MCF 10A (cell line): ENCODE results near the gene TAF5. TPM values are rescaled to one million over a fixed set of nuclear protein-coding genes. Genes with fewer than 3 reads are reported as not detected.

ENCODE experiments used
- BruUV-seq: library from RNA; stranded (reverse); fragments of 400-500 nt; replicated peaks from 2 replicates; lab custom pipeline; 2021; lab: Mats Ljungman, UMichigan
- CTCF ChIA-PET: fragments of 300-600 bp; sonication (Branson Sonifier 250); formaldehyde crosslinking; extraction: SDS; loops from one replicate; lab custom pipeline; 2021; ENCODE audit warnings: antibody characterized with exemption, inconsistent platforms; lab: Yijun Ruan, JAX
- POLR2A ChIA-PET: fragments of 300-600, 350-650 bp; sonication (Branson Sonifier 250); formaldehyde crosslinking; extraction: SDS; loops from one replicate; lab custom pipeline; 2020; ENCODE audit warnings: antibody characterized with exemption, inconsistent platforms; lab: Yijun Ruan, JAX
- DNase-seq: peaks from one replicate; pipeline ENCODE4 v3.0.0-alpha.2; 2018; ENCODE audit not compliant: unreplicated experiment
- H3K27ac Mint-ChIP-seq: one replicate; pipeline ENCODE4 v1.8.0; 2022; ENCODE audit warnings: mild to moderate bottlenecking, low read depth, mixed read lengths; ENCODE audit not compliant: unreplicated experiment
- H3K27me3 Mint-ChIP-seq: one replicate; pipeline ENCODE4 v1.8.0; 2022; ENCODE audit warnings: mixed read lengths; ENCODE audit not compliant: insufficient read depth, unreplicated experiment
- H3K36me3 Mint-ChIP-seq: one replicate; pipeline ENCODE4 v1.8.0; 2022; ENCODE audit warnings: mild to moderate bottlenecking, moderate library complexity, mixed read lengths; ENCODE audit not compliant: insufficient read depth, unreplicated experiment
- H3K4me1 Mint-ChIP-seq: one replicate; pipeline ENCODE4 v1.8.0; 2022; ENCODE audit warnings: mixed read lengths; ENCODE audit not compliant: insufficient read depth, unreplicated experiment
- H3K4me3 Mint-ChIP-seq: one replicate; pipeline ENCODE4 v1.8.0; 2022; ENCODE audit warnings: mild to moderate bottlenecking, moderate library complexity, mixed read lengths; ENCODE audit not compliant: unreplicated experiment
- H3K9me3 Mint-ChIP-seq: one replicate; pipeline ENCODE4 v1.8.0; 2022; ENCODE audit warnings: mixed read lengths; ENCODE audit not compliant: unreplicated experiment
- CTCF ChIP-seq: fragments of 200-600 bp; IDR thresholded peaks from one replicate; pipeline ENCODE4 v1.8.0; 2022; ENCODE audit warnings: antibody characterized with exemption, mild to moderate bottlenecking; ENCODE audit not compliant: unreplicated experiment
- intact Hi-C: fragments of 100-400 bp; cut with micrococcal nuclease; formaldehyde crosslinking; loops from 2 replicates; pipeline ENCODE4 v1.14.1; 2022
- microRNA-seq: library from miRNA; unstranded; fragments of <30 nt; microRNA quantifications from one replicate; pipeline ENCODE4 v1.2.0, GENCODE V29; 2022
- total RNA-seq: library from RNA; stranded (reverse); gene quantifications from 2 replicates; pipeline ENCODE4 v1.2.3, GENCODE V29; 2022

The TAF5 gene
- total RNA-seq, 1 experiment from 2014 or later, result 3.1 TPM

GRCh38 chr10:103428989-103429643 is 61.3 kb downstream of the TAF5 start:
- POLR2A ChIA-PET, result no interaction called here

GRCh38 chr10:103429647-103430046 is 61.9 kb downstream of the TAF5 start:
- ChIA-PET POLR2A (no interaction called here), CTCF (no interaction called here)
- no peak overlapping the region for H3K27ac Mint-ChIP-seq

More at GRCh38 chr10:103428989-103429643, 61.3 kb downstream of the TAF5 start:
- TF ChIP-seq CTCF, result no peak
- no TSS peak for BruUV-seq
- Mint-ChIP-seq H3K27ac (peak overlapping the region; percentile 33), H3K4me3 (no peak overlapping the region), H3K9me3 (no peaks in the 10 kb centered on the region), H3K4me1 (no peaks in the 10 kb centered on the region), H3K36me3 (peaks cover 99% of the 10 kb centered on the region), H3K27me3 (no peaks in the 10 kb centered on the region)
- no peak for DNase-seq
- intact Hi-C loops, result no loop called here
- CTCF ChIA-PET, result no interaction called here

GRCh38 chr10:103431902-103432301 is 64.1 kb downstream of the TAF5 start:
- H3K36me3 Mint-ChIP-seq, result peaks cover 98% of the 10 kb centered on the region
- intact Hi-C loops, result no loop called here
- TF ChIP-seq CTCF, result no peak
- DNase-seq, result no peak
- H3K9me3 Mint-ChIP-seq, result no peaks in the 10 kb centered on the region
- H3K27me3 Mint-ChIP-seq, result no peaks in the 10 kb centered on the region
- ChIA-PET POLR2A (no interaction called here), CTCF (interaction anchor here (0.8 to 2.1 kb wide), 3 partner anchors 13 to 54 kb away, joined by 3 to 8 read pairs (median 5); no protein-coding TSS in a partner anchor)
- no peak overlapping the region for H3K4me3 Mint-ChIP-seq
- no peaks in the 10 kb centered on the region for H3K4me1 Mint-ChIP-seq
- no peak overlapping the region for H3K27ac Mint-ChIP-seq
- BruUV-seq, result no TSS peak

More at GRCh38 chr10:103429647-103430046, 61.9 kb downstream of the TAF5 start:
- no peak for TF ChIP-seq CTCF
- Mint-ChIP-seq H3K9me3 (no peaks in the 10 kb centered on the region), H3K36me3 (peaks cover 98% of the 10 kb centered on the region), H3K4me1 (no peaks in the 10 kb centered on the region), H3K27me3 (no peaks in the 10 kb centered on the region), H3K4me3 (no peak overlapping the region)
- BruUV-seq, result no TSS peak
- intact Hi-C loops, result no loop called here
- DNase-seq, result no peak

- peaks cover 98% of the 10 kb centered on the region for H3K36me3 Mint-ChIP-seq
- no peaks in the 10 kb centered on the region for H3K9me3 Mint-ChIP-seq
- no peak for DNase-seq
- ChIA-PET POLR2A (interaction anchor here (0.6 to 1.3 kb wide), 4 partner anchors 8 to 59 kb away, joined by 3 read pairs; partner anchors contain the start of genes ATP5MK and PDCD11), CTCF (interaction anchor here (0.8 to 2.1 kb wide), 2 partner anchors 17 to 252 kb away, joined by 3 to 8 read pairs; no protein-coding TSS in a partner anchor)
- H3K4me1 Mint-ChIP-seq, result no peaks in the 10 kb centered on the region
- H3K27ac Mint-ChIP-seq, result no peak overlapping the region
- BruUV-seq, result no TSS peak
- TF ChIP-seq CTCF, result no peak
- H3K27me3 Mint-ChIP-seq, result no peaks in the 10 kb centered on the region
- intact Hi-C loops, result no loop called here
- no peak overlapping the region for H3K4me3 Mint-ChIP-seq
These were observed 66.1 kb downstream of the TAF5 start for GRCh38 chr10:103433858-103434257.

Small RNA genes lying within 50 kb of the gene (microRNA-seq; reads per million reads assigned to microRNA genes)
- 3,809 reads per million, percentile 93 among the genes with 10 or more reads in this experiment for gene MIR1307

Other genes with a start within 250 kb of the TAF5 start
- gene NT5C2, start 174.7 kb upstream of the TAF5 start, total RNA-seq, result 52.2 and 53.6 TPM in 2 replicates
- not detected in 2 replicates for gene RPEL1, start 122.1 kb upstream of the TAF5 start, total RNA-seq
- not detected in 2 replicates for gene INA, start 90.8 kb upstream of the TAF5 start, total RNA-seq
- gene PCGF6, start 16.8 kb upstream of the TAF5 start, total RNA-seq, result 7.2 and 7.3 TPM in 2 replicates
- gene ATP5MK, start 28.5 kb downstream of the TAF5 start, total RNA-seq, result 429 and 559 TPM in 2 replicates
- gene PDCD11, start 28.6 kb downstream of the TAF5 start, total RNA-seq, result 73.2 and 81.7 TPM in 2 replicates
- 4.2 TPM in 2 replicates for gene CALHM2, start 84.4 kb downstream of the TAF5 start, total RNA-seq
- gene CALHM1, start 90.9 kb downstream of the TAF5 start, total RNA-seq, result not detected in 2 replicates
- not detected in 2 replicates for gene CALHM3, start 111.3 kb downstream of the TAF5 start, total RNA-seq
- gene NEURL1, start 125.7 kb downstream of the TAF5 start, total RNA-seq, result 0.20 TPM in 1 of 2 replicates, not detected in the other